IPS DF 6.9 (cell line): Measurements from ENCODE around the gene ANKS6.
A peak's percentile ranks its signal among the peaks of the same experiment; 100 is the strongest.

Experiments used
- DNase-seq: peaks from one replicate; pipeline ENCODE4 v3.0.0-alpha.2; 2013; ENCODE audit warnings: low read depth, low spot score
- H3K27ac ChIP-seq: one replicate; pipeline ENCODE4 v1.5.1; 2013; ENCODE audit warnings: low read length, control low read depth
- H3K27me3 ChIP-seq: 2 replicates; pipeline ENCODE4 v1.6.1; 2013; ENCODE audit warnings: mild to moderate bottlenecking, low read length; ENCODE audit not compliant: control insufficient read depth, insufficient read depth
- H3K36me3 ChIP-seq: 2 replicates; pipeline ENCODE4 v1.6.1; 2013; ENCODE audit warnings: low read length; ENCODE audit not compliant: control insufficient read depth, insufficient read depth
- H3K4me1 ChIP-seq: 2 replicates; pipeline ENCODE4 v1.6.1; 2013; ENCODE audit warnings: low read length; ENCODE audit not compliant: control insufficient read depth, insufficient read depth
- H3K4me3 ChIP-seq: 2 replicates; pipeline ENCODE4 v1.5.1; 2013; ENCODE audit warnings: mild to moderate bottlenecking, low read length
- H3K9me3 ChIP-seq: 2 replicates; pipeline ENCODE4 v1.6.1; 2013; ENCODE audit warnings: low read length, inconsistent platforms; ENCODE audit not compliant: control insufficient read depth, insufficient read depth
- WGBS: extraction: QIAGEN DNeasy Blood & Tissue Kit; methylation state at CpG from one replicate; pipeline ENCODE4 v1.1.7; 2013; ENCODE audit warnings: mixed read lengths, missing lambda C conversion rate; ENCODE audit not compliant: insufficient read length, insufficient coverage; 5-methylcytosine and 5-hydroxymethylcytosine counted together

ANKS6 gene

DNA sequence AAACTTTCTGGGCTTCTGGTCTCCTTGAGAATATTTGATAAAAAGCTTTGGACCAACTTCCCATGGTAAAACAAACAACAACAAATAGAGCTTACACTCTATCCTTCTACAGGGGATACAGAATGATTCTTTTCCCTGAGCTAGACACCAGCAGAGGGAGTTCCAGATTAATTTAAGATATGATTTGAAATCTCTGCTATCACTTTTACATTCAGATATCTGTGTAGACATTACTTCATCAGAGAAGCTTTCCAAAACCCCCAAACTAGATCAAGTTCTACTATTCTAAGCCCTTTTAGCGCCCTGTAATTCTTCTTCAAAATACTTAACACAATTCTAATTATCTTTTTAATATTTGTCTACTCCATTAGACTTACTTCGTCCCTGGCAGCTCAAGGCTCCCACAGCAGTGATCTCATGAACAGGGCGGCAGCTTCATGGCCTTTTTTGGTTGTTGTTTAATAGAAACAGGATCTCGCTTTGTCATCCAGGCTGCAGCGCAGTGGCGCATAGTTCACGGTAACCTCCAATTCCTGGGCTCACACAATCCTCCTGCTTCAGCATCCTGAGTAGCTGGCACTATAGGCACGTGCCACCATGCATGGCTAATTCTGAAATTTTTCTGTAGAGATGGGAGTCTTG lies 10.2 kb upstream of the ANKS6 start:
- 100% methylated on average over 2 of the region's 8 CpGs for WGBS
- Histone ChIP-seq H3K4me1 (peaks cover 9% of the 10 kb centered on the region), H3K27me3 (no peaks in the 10 kb centered on the region), H3K4me3 (no peak overlapping the region), H3K27ac (no peak overlapping the region), H3K36me3 (no peaks in the 10 kb centered on the region), H3K9me3 (no peaks in the 10 kb centered on the region)
- DNase-seq, result no peak

DNA sequence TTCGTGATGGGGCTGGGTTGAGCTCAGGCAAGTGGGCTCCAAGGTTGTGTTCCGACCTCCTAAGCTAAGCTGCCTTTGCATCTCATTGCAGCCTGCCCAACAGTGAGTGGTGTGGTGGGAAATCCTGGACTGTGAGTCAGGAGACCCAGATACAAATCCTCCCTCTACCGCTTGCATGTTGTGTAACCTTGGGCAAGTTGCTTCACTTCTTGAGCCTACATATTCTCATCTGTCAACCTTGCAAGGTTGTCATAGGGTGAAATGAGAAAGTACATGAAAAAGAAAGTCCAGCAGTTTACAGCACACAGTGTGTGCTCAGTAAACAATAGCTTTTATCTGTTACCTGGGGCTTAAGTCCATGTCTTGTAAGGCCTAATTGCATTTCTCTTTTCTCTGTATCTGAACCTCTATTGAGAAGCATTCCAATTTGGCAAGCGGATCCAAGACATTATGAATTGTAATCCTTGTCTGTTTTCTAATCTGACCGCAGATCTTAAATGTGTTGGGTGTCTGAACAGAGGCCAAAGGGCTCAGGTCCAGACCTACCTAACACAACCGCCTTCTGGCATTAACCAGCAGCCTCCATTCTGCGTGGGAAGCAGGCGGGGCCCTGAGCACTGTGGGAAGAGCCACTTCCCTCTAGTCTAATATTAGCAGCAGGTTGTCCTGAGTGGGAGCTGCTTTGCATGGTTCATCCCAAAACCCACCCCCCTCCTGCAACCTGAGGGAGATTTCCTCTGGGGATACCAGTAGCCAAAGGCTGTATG lies 9.3 kb upstream of the ANKS6 start:
- H3K9me3 ChIP-seq, result no peaks in the 10 kb centered on the region
- H3K27me3 ChIP-seq, result no peaks in the 10 kb centered on the region
- no CpG with 5 or more reads among the region's 8 CpGs for WGBS
- no peak for DNase-seq
- peaks cover 9% of the 10 kb centered on the region for H3K4me1 ChIP-seq
- no peak overlapping the region for H3K27ac ChIP-seq
- no peaks in the 10 kb centered on the region for H3K36me3 ChIP-seq
- no peak overlapping the region for H3K4me3 ChIP-seq

DNA sequence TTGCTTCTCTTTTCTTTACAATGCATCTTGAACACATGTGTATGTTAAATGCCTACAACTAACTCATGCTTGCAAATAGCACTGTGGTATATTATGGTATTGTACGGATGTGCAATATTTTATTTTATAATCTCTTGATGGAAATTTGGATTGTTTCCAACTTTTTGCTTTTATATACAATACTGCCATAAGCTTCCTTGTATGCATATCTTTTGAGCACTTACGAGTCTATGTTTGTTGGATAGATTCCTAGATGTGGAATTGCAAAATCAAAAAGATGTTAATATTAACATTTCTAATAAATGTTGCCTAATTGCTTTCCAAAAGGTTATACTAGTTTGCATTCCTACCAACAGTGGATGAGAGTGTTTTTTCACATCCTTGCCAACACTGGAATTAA lies 7.7 kb upstream of the ANKS6 start:
- whole genome bisulfite sequencing, result no CpG with 5 or more reads among the region's 2 CpGs
- Histone ChIP-seq H3K9me3 (no peaks in the 10 kb centered on the region), H3K4me3 (no peak overlapping the region), H3K27me3 (no peaks in the 10 kb centered on the region), H3K27ac (no peak overlapping the region), H3K36me3 (no peaks in the 10 kb centered on the region), H3K4me1 (peaks cover 9% of the 10 kb centered on the region)
- no peak for DNase-seq

DNA sequence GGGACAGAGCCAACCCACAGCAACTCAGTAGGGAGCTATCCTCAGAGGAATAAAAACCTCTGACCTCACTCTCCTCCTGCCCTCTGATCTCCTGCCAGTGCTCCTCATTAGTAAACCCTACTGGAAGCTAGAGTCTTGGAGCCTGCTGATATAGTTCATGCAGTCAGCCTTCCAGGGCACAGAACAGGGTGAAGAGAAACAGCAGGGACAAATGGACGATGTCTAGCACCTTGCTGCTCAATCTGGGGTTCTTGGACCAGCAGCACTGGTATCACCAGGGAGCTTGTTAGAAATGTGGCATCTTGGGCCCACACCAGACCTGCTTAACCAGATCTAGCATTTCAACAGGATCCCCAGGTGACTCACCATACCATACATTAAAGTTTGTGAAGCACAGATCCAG lies 5.6 kb upstream of the ANKS6 start:
- DNase-seq, result no peak
- Histone ChIP-seq H3K4me3 (no peak overlapping the region), H3K36me3 (no peaks in the 10 kb centered on the region), H3K4me1 (peaks cover 1% of the 10 kb centered on the region; the same call in 1 of the 2 replicates), H3K27ac (no peak overlapping the region), H3K27me3 (no peaks in the 10 kb centered on the region), H3K9me3 (no peaks in the 10 kb centered on the region)
- no CpG with 5 or more reads among the region's 1 CpG for WGBS

DNA sequence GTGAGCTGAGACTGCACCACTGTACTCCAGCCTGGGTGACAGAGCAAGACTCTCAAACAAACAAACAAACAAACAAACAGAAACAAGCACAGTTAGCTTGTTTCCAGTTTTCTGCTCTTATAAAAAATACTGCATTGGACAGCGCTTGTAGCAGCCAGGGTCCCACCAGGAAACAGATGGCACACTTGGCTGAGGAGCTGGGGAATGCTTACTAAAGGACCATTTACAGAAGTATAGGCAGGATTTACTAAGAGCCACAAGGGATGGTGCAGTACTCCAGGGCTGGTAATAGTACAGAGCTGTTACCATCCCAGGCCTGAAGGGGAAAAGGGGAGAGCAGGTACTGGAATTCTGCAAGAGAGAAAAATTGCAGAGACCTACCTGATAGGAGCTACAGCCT lies 5.2 kb upstream of the ANKS6 start:
- DNase-seq, result no peak
- Histone ChIP-seq H3K4me3 (no peak overlapping the region), H3K27ac (no peak overlapping the region), H3K4me1 (no peaks in the 10 kb centered on the region), H3K9me3 (no peaks in the 10 kb centered on the region), H3K27me3 (no peaks in the 10 kb centered on the region), H3K36me3 (no peaks in the 10 kb centered on the region)
- WGBS, result no CpG with 5 or more reads among the region's 1 CpG

DNA sequence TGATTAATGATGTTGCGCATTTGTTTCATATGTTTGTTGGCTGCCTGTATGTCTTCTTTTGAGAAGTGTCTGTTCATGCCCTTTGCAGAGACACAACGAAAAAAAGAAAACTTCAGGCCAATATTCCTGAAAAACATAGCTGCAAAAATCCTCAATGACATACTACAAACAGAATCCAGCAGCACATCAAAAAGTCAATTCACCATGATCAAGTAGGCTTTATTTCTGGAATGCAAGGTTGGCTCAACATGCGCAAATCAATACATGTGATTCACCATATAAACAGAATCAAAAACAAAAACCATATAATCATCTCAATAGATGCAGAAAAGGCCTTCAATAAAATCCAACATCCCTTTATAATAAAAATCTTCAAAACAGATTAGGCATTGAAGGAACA lies 1.9 kb upstream of the ANKS6 start:
- Histone ChIP-seq H3K27ac (no peak overlapping the region), H3K9me3 (no peaks in the 10 kb centered on the region), H3K27me3 (no peaks in the 10 kb centered on the region), H3K4me1 (peaks cover 5% of the 10 kb centered on the region; the same call in 1 of the 2 replicates), H3K4me3 (no peak overlapping the region), H3K36me3 (no peaks in the 10 kb centered on the region; the same call in 1 of the 2 replicates)
- no CpG with 5 or more reads among the region's 3 CpGs for WGBS
- no peak for DNase-seq

DNA sequence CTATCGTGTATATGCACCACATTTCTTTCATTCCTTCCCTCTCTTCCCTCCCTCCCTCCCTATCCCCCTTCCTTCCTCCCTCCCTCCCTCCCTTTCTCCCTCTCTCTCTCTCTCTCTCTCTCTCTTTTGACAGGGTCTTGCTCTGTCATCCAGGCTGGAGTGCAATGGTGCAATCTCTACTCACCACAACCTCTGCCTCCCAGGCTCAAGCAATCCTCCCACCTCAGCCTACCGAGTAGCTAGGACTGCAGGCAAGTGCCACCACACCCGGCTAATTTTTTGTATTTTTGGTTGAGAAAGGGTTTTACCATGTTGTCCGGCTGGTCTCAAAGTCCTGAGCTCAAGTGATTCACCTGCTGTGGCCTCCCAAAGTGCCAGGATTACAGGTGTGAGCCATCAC lies 1.1 kb upstream of the ANKS6 start:
- H3K9me3 ChIP-seq, result no peaks in the 10 kb centered on the region
- no CpG with 5 or more reads among the region's 4 CpGs for WGBS
- no peak for DNase-seq
- no peaks in the 10 kb centered on the region for H3K27me3 ChIP-seq
- no peaks in the 10 kb centered on the region; the same call in 1 of the 2 replicates for H3K36me3 ChIP-seq
- no peak overlapping the region for H3K4me3 ChIP-seq
- no peak overlapping the region for H3K27ac ChIP-seq
- H3K4me1 ChIP-seq, result peaks cover 5% of the 10 kb centered on the region; the same call in 1 of the 2 replicates

DNA sequence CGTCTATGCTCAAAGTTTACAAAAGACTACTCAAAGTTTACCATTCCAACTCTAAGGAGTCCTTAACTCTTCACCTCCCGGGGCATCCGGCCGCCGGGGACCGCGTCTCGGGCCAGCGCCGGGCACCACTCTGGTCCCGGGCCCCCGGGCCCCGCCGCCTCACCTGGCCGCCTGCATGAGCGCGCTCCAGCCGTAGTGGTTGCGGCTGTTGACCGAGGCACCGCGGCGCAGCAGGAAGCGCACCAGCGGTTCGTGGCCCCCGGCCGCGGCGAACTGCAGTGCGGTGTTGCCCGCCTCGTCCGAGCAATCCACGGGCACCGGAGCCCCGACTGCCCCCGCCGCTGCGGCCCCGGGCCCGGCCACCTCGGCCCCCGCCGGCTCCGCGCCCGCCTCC lies 388 bp downstream of the ANKS6 start:
- Histone ChIP-seq H3K27me3 (no peaks in the 10 kb centered on the region), H3K9me3 (no peaks in the 10 kb centered on the region), H3K4me3 (peak overlapping the region; percentile 97), H3K36me3 (no peaks in the 10 kb centered on the region; the same call in 1 of the 2 replicates), H3K27ac (no peak overlapping the region), H3K4me1 (peaks cover 11% of the 10 kb centered on the region)
- no CpG with 5 or more reads among the region's 48 CpGs for WGBS
- DNase-seq, result no peak

DNA sequence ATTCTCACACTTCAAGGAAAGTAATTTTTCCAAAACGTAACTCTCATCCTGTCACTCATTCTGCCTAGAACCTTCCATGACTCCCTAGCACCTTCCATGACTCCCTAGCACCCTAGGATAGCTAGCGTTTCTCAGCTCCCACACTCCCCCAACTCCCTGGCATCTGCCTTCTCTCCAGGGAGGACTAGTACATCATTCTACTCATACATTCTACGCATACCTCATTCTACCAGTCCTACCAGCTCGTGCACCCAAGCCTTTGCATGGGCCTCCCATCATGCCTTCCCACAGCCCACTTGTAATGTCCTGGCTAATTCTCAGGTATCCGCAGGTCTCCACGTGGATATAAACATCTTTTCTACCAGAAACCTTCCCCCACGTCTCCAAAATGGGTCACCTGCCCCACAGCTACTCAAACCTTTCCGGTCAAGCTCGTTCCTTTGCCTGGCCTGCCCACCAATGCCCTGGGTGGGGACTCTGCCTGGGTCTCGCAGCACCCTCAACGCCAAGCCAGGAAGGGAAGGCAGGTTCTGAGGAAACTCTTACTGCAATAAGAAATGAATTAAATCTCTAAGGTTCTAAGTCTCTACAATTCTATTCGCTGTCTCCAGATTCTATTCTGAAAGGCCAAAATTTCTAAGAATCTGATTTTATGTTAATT lies 930 bp downstream of the ANKS6 start:
- peaks cover 11% of the 10 kb centered on the region for H3K4me1 ChIP-seq
- H3K4me3 ChIP-seq, result peak overlapping the region; percentile 97; the same call in 1 of the 2 replicates
- H3K36me3 ChIP-seq, result peaks cover under 1% of the 10 kb centered on the region; the same call in 1 of the 2 replicates
- no peaks in the 10 kb centered on the region for H3K27me3 ChIP-seq
- WGBS, result no CpG with 5 or more reads among the region's 12 CpGs
- H3K9me3 ChIP-seq, result no peaks in the 10 kb centered on the region
- H3K27ac ChIP-seq, result no peak overlapping the region
- DNase-seq, result no peak

DNA sequence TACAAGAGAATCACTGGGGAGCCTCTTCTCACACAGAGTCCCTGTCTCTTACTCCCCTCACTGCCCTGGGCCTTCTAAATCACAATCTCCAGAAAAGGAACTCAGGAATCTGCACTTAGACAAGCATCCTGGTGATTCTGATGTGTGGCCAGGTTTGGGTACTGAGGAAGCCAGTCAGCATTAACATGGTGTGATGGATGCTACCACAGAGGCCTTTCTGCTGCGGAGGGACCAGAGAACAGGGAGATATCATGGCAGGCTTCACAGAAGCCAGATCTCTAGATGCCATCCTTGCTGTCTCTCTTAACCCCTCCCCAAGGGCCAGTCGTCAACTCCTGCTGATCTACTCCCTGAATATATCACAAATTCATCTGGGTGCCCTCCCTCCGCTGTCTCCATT lies 1.6 kb downstream of the ANKS6 start:
- DNase-seq, result no peak
- H3K36me3 ChIP-seq, result peaks cover 6% of the 10 kb centered on the region
- H3K9me3 ChIP-seq, result no peaks in the 10 kb centered on the region
- no peak overlapping the region for H3K4me3 ChIP-seq
- H3K4me1 ChIP-seq, result peaks cover 11% of the 10 kb centered on the region
- H3K27me3 ChIP-seq, result no peaks in the 10 kb centered on the region
- no CpG with 5 or more reads among the region's 3 CpGs for WGBS
- H3K27ac ChIP-seq, result no peak overlapping the region
